DND-41 (cell line): ENCODE results near the gene PRR20C.

Experiments used
- CTCF ChIP-seq: IDR thresholded peaks from 2 replicates; pipeline ENCODE4 v1.5.1; 2012; ENCODE audit warnings: borderline replicate concordance, low read length, moderate library complexity, mild to moderate bottlenecking; ENCODE audit not compliant: poor library complexity, severe bottlenecking; ENCODE audit errors: extremely low read depth
- EZH2 ChIP-seq: IDR thresholded peaks from 3 replicates; pipeline ENCODE4 v1.6.1; 2012; ENCODE audit warnings: borderline replicate concordance, low read depth, mild to moderate bottlenecking, moderate library complexity, low read length, inconsistent platforms; ENCODE audit not compliant: severe bottlenecking

GRCh38 chr13:57137585-57137984 lies 16.3 kb upstream of the PRR20C start:
- TF ChIP-seq CTCF = no peak
- TF ChIP-seq EZH2 = no peak
